Lower lobe of right lung (tissue), 2 donors: ENCODE data around the gene DUS2. TPM values are rescaled to one million over a fixed set of nuclear protein-coding genes. Genes with fewer than 3 reads are reported as not detected.

Source experiments
- ATAC-seq, 2 donors: fragments of 200-7000 bp; cut with Tn5 transposase; one replicate each; pipeline ENCODE4 v1.9.1; 2020 to 2022; ENCODE audit warnings: mild to moderate bottlenecking in 2 of 2, moderate library complexity in 2 of 2
- DNase-seq: peaks from one replicate; pipeline ENCODE4 v3.0.0-alpha.2; 2020
- H3K27ac ChIP-seq: fragments of 200-600 bp; one replicate; pipeline ENCODE4 v1.8.0; 2022
- H3K27me3 ChIP-seq: fragments of 200-600 bp; one replicate; pipeline ENCODE4 v1.8.0; 2022; ENCODE audit warnings: low read depth
- H3K36me3 ChIP-seq: fragments of 200-600 bp; one replicate; pipeline ENCODE4 v1.8.0; 2022; ENCODE audit warnings: mild to moderate bottlenecking
- H3K4me1 ChIP-seq: fragments of 200-600 bp; one replicate; pipeline ENCODE4 v1.8.0; 2022
- H3K4me3 ChIP-seq: fragments of 200-600 bp; one replicate; pipeline ENCODE4 v1.8.0; 2022; ENCODE audit warnings: mild to moderate bottlenecking
- H3K9me3 ChIP-seq: fragments of 200-600 bp; one replicate; pipeline ENCODE4 v1.8.0; 2022
- intact Hi-C: fragments of 100-400 bp; cut with DNase I; formaldehyde crosslinking; loops from one replicate; pipeline ENCODE4 v1.11.0; 2022
- total RNA-seq: library from RNA; stranded (reverse); fragmentation: NEBNext Ultra II Directional; extraction: Animal tissue kit (Norgen Biotek cat#: 25700); gene quantifications from one replicate; pipeline ENCODE4 v1.2.1, GENCODE V29; 2021
- TF ChIP-seq, protein P1 (sequence below): fragments of 200-600 bp; IDR thresholded peaks from one replicate; pipeline ENCODE4 v1.8.0; 2022; ENCODE audit warnings: antibody characterized with exemption, mild to moderate bottlenecking
- donor health status: DM: no; HTN: yes; CAD: no; lungs with severe emphysema.

DUS2 gene
- total RNA-seq, 1 donor from 2014 or later: 15.1 TPM

DNA sequence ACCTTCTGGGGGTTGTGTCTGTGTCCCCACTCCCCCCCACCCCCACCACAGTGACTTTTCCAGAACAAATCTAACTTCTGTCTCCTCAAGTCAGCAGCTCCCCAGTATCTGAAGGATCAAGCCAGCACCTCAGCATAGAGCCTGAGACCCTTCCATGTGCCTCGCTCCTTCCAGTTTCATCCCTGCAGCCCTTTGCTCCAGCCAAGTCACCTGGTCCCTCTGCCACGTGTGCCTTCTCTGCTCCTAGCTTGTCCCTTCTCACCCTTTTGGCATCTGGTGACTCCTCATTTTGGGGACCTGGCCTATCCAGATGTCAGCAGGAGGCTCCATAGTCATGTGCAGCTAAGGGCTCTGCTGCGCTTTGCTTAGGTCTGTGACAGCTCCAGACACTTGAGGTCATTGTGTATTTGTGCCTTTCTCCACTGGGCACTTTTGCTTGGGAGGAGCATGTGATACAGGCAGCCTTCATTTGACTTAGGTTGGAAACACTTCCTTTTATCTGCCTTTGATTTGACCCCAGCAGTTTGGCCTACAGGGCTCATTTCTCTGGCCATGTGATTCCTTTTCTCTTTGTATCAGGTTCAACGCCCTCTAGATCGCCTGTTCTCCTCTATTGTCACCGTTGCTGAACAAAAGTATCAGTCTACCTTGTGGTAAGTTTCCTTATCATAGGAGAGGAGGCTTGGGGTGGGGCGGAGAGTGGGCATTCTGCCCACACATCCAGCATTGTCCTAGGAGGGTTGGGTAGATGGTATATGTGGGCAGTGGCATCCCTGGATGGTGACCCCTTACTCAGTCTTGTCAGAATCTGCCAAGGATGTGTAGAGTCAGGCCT, 55.0 kb downstream of the DUS2 start:
- ATAC-seq (no peak), DNase-seq (no peak)
- Histone ChIP-seq H3K9me3 (no peaks in the 10 kb centered on the region), H3K4me3 (no peak overlapping the region), H3K4me1 (peaks cover 53% of the 10 kb centered on the region), H3K27ac (peak overlapping the region; percentile 99), H3K36me3 (peaks cover 52% of the 10 kb centered on the region), H3K27me3 (no peaks in the 10 kb centered on the region)
- intact Hi-C loops: no loop called here
- TF ChIP-seq, protein P1, sequence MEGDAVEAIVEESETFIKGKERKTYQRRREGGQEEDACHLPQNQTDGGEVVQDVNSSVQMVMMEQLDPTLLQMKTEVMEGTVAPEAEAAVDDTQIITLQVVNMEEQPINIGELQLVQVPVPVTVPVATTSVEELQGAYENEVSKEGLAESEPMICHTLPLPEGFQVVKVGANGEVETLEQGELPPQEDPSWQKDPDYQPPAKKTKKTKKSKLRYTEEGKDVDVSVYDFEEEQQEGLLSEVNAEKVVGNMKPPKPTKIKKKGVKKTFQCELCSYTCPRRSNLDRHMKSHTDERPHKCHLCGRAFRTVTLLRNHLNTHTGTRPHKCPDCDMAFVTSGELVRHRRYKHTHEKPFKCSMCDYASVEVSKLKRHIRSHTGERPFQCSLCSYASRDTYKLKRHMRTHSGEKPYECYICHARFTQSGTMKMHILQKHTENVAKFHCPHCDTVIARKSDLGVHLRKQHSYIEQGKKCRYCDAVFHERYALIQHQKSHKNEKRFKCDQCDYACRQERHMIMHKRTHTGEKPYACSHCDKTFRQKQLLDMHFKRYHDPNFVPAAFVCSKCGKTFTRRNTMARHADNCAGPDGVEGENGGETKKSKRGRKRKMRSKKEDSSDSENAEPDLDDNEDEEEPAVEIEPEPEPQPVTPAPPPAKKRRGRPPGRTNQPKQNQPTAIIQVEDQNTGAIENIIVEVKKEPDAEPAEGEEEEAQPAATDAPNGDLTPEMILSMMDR: no peak

DNA sequence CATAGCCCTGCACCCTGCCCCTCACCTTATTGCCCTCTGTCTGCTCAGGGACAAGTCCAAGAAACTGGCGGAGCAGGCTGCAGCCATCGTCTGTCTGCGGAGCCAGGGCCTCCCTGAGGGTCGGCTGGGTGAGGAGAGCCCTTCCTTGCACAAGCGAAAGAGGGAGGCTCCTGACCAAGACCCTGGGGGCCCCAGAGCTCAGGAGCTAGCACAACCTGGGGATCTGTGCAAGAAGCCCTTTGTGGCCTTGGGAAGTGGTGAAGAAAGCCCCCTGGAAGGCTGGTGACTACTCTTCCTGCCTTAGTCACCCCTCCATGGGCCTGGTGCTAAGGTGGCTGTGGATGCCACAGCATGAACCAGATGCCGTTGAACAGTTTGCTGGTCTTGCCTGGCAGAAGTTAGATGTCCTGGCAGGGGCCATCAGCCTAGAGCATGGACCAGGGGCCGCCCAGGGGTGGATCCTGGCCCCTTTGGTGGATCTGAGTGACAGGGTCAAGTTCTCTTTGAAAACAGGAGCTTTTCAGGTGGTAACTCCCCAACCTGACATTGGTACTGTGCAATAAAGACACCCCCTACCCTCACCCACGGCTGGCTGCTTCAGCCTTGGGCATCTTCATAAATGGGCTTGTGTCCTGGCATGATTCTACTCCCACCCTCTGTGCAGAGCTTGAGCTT, 55.8 kb downstream of the DUS2 start:
- ATAC-seq: no peak
- peak overlapping the region; percentile 99 for H3K27ac ChIP-seq
- TF ChIP-seq, protein P1: no peak
- no peaks in the 10 kb centered on the region for H3K9me3 ChIP-seq
- peaks cover 60% of the 10 kb centered on the region for H3K4me1 ChIP-seq
- H3K27me3 ChIP-seq: no peaks in the 10 kb centered on the region
- no peak overlapping the region for H3K4me3 ChIP-seq
- intact Hi-C loops: no loop called here
- peaks cover 49% of the 10 kb centered on the region for H3K36me3 ChIP-seq
- DNase-seq: no peak

GRCh38 chr16:68079376-68079625, 56.2 kb downstream of the DUS2 start:
- Histone ChIP-seq H3K27ac (peak overlapping the region; percentile 99), H3K4me3 (no peak overlapping the region), H3K27me3 (no peaks in the 10 kb centered on the region), H3K4me1 (peaks cover 65% of the 10 kb centered on the region), H3K9me3 (no peaks in the 10 kb centered on the region), H3K36me3 (peaks cover 44% of the 10 kb centered on the region)
- TF ChIP-seq, protein P1: no peak
- no peak for ATAC-seq
- DNase-seq: no peak
- intact Hi-C loops: no loop called here

- TF ChIP-seq, protein P1: no peak
- Histone ChIP-seq H3K36me3 (peaks cover 39% of the 10 kb centered on the region), H3K4me3 (peak overlapping the region; percentile 2), H3K27ac (peak overlapping the region; percentile 99), H3K9me3 (no peaks in the 10 kb centered on the region), H3K27me3 (no peaks in the 10 kb centered on the region), H3K4me1 (peaks cover 68% of the 10 kb centered on the region)
- intact Hi-C loops: no loop called here
- DNase-seq: peak; percentile 87
- ATAC-seq: peak; percentile 54 to 61
Observed at GRCh38 chr16:68079626-68080344, 56.7 kb downstream of the DUS2 start.

DNA sequence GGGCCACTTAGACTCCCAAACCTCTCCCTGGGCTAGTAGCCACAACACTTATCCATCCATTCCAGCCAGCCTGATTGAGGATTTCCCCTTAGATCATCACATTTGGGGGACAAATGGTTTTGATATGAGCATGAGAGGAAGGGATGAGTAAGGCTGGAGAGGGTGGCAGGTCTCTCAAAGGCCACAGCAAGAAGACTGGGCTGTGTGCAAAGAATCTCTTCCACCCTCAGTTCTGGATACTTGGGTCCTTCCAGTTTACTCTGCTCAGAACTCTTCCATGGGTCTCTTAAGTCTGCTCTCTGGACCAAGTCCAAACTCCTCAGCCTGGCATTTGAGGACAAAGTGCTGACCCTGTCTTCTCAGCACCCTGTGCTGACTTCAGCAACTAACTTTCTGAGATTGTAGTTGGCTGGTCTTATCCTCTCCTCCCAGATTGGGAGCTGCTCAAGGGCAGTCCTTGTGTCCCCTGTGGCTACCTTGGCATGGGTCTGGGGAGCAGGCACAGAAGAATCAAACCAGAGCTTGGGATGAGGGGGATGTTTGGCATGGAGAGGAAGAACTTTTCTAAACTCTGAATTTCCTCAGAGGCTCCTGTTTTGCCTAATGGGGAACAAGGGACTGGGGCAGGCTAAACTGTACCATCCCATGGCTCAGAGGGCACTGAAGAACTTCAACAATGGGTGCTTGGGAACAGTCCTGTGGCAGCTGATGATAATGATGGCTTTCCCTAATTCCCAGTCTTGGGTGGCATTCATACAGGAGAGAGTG, 59.0 kb downstream of the DUS2 start:
- DNase-seq (no peak), ATAC-seq (no peak)
- TF ChIP-seq, protein P1: no peak
- H3K4me1 ChIP-seq: peaks cover 72% of the 10 kb centered on the region
- intact Hi-C loops: no loop called here
- H3K27me3 ChIP-seq: no peaks in the 10 kb centered on the region
- peaks cover 17% of the 10 kb centered on the region for H3K36me3 ChIP-seq
- H3K9me3 ChIP-seq: no peaks in the 10 kb centered on the region
- no peak overlapping the region for H3K4me3 ChIP-seq
- H3K27ac ChIP-seq: peak overlapping the region; percentile 99
